CD14-positive monocyte (primary cell): ENCODE results near the gene THSD7A. TPM values are rescaled to one million over a fixed set of nuclear protein-coding genes. Genes with fewer than 3 reads are reported as not detected.

Experiments used
- DNase-seq, 3 donors: peaks; one replicate each; pipeline ENCODE4 v3.0.0-alpha.2; 2011 to 2022
- H2AFZ ChIP-seq: 2 replicates; pipeline ENCODE4 v1.6.0; 2012; ENCODE audit warnings: mild to moderate bottlenecking, low read depth, low read length, inconsistent platforms; ENCODE audit not compliant: insufficient read depth, poor library complexity, severe bottlenecking
- H3K27ac ChIP-seq, 2 donors: 1 replicate in 1 of 2; 2 replicates in 1 of 2; pipeline ENCODE4 v1.5.1; 2012 to 2013; ENCODE audit warnings: low read length in 2 of 2, control low read depth in 1 of 2, inconsistent platforms in 1 of 2, low read depth in 1 of 2, mild to moderate bottlenecking in 1 of 2
- H3K27me3 ChIP-seq, 2 donors: one replicate each; pipeline versions ENCODE4 v1.6.0 to v1.6.1; 2011 to 2013; ENCODE audit warnings: low read length in 2 of 2; ENCODE audit not compliant: control insufficient read depth in 2 of 2, insufficient read depth in 2 of 2
- H3K36me3 ChIP-seq, 2 donors: replicated peaks in 1 of 2; 1 replicate in 1 of 2; 2 replicates in 1 of 2; pipeline versions ENCODE4 v1.5.1 to v1.6.1; 2012 to 2013; ENCODE audit warnings: low read length in 2 of 2, control low read depth in 1 of 2, inconsistent platforms in 1 of 2, mild to moderate bottlenecking in 1 of 2; ENCODE audit not compliant: insufficient read depth in 2 of 2, control insufficient read depth in 1 of 2
- H3K4me1 ChIP-seq, 2 donors: 1 replicate in 1 of 2; 2 replicates in 1 of 2; pipeline versions ENCODE4 v1.5.1 to v1.6.1; 2012 to 2013; ENCODE audit warnings: low read length in 2 of 2, control low read depth in 1 of 2, inconsistent platforms in 1 of 2, mild to moderate bottlenecking in 1 of 2, moderate library complexity in 1 of 2; ENCODE audit not compliant: insufficient read depth in 2 of 2, control insufficient read depth in 1 of 2
- H3K4me2 ChIP-seq: replicated peaks from 2 replicates; pipeline ENCODE3; 2012; ENCODE audit warnings: low read length, moderate library complexity, mild to moderate bottlenecking; ENCODE audit not compliant: poor library complexity, severe bottlenecking; ENCODE audit errors: extremely low read depth
- H3K4me3 ChIP-seq, 3 experiments: fragments of 200-600 bp in 1 of 3; sonication (generic) in 1 of 3; replicated peaks in 1 of 3; 1 replicate in 2 of 3; 2 replicates in 1 of 3; pipeline ENCODE4 v1.5.1; 2011 to 2013; ENCODE audit warnings: low read length in 3 of 3, mild to moderate bottlenecking in 3 of 3, control low read depth in 2 of 3, low read depth in 2 of 3, inconsistent platforms in 1 of 3, moderate library complexity in 1 of 3
- H3K79me2 ChIP-seq: 2 replicates; pipeline ENCODE4 v1.6.0; 2012; ENCODE audit warnings: mild to moderate bottlenecking, control low read depth, inconsistent platforms, low read length, moderate library complexity; ENCODE audit not compliant: insufficient read depth
- H3K9ac ChIP-seq: 2 replicates; pipeline ENCODE4 v1.6.0; 2017; ENCODE audit warnings: low read length, mild to moderate bottlenecking; ENCODE audit not compliant: insufficient read depth, poor library complexity, severe bottlenecking
- H3K9me3 ChIP-seq, 2 donors: replicated peaks in 1 of 2; 1 replicate in 1 of 2; 2 replicates in 1 of 2; pipeline versions ENCODE4 v1.5.1 to v1.6.1; 2012 to 2013; ENCODE audit warnings: low read length in 2 of 2, control low read depth in 1 of 2; ENCODE audit not compliant: control insufficient read depth in 1 of 2, insufficient read depth in 1 of 2
- H4K20me1 ChIP-seq: 2 replicates; pipeline ENCODE4 v1.6.0; 2012; ENCODE audit warnings: mild to moderate bottlenecking, low read length, control low read depth, moderate library complexity; ENCODE audit not compliant: insufficient read depth
- H3K27ac Mint-ChIP-seq, 7 donors: one replicate each; pipeline ENCODE4 v1.8.0; 2020; ENCODE audit warnings: mild to moderate bottlenecking in 7 of 7, mixed read lengths in 7 of 7, moderate library complexity in 6 of 7, inconsistent platforms in 2 of 7
- H3K27me3 Mint-ChIP-seq, 3 donors: one replicate each; pipeline ENCODE4 v1.8.0; 2021 to 2022; ENCODE audit warnings: low read depth in 3 of 3, mild to moderate bottlenecking in 3 of 3, mixed read lengths in 3 of 3, moderate library complexity in 3 of 3, inconsistent platforms in 1 of 3
- H3K36me3 Mint-ChIP-seq, 2 donors: one replicate each; pipeline ENCODE4 v1.8.0; 2020; ENCODE audit warnings: mixed read lengths in 2 of 2, inconsistent platforms in 1 of 2, mild to moderate bottlenecking in 1 of 2
- H3K4me1 Mint-ChIP-seq: one replicate; pipeline ENCODE4 v1.8.0; 2020; ENCODE audit warnings: mild to moderate bottlenecking, mixed read lengths
- H3K4me3 Mint-ChIP-seq, 2 donors: one replicate each; pipeline ENCODE4 v1.8.0; 2020; ENCODE audit warnings: mild to moderate bottlenecking in 2 of 2, mixed read lengths in 2 of 2, moderate library complexity in 1 of 2
- H3K9me3 Mint-ChIP-seq, 7 donors: one replicate each; pipeline ENCODE4 v1.8.0; 2020 to 2022; ENCODE audit warnings: mixed read lengths in 7 of 7, mild to moderate bottlenecking in 6 of 7, moderate library complexity in 6 of 7, inconsistent platforms in 2 of 7
- CTCF ChIP-seq: fragments of 200-600 bp; IDR thresholded peaks from one replicate; pipeline ENCODE4 v1.8.0; 2022; ENCODE audit warnings: antibody characterized with exemption, mild to moderate bottlenecking
- WGBS: methylation state at CpG from one replicate; pipeline ENCODE4 v1.1.5; 2013; ENCODE audit warnings: missing lambda C conversion rate; ENCODE audit not compliant: insufficient coverage; 5-methylcytosine and 5-hydroxymethylcytosine counted together
- intact Hi-C, 2 donors: fragments of 100-400 bp; cut with micrococcal nuclease; formaldehyde crosslinking; loops; one replicate each; pipeline versions ENCODE4 v1.15.0 to v1.15.1; 2023
- polyA plus RNA-seq, 3 donors: library from polyadenylated mRNA; depleted of rRNA in 1 of 3; unstranded in 2 of 3; stranded (reverse) in 1 of 3; fragments of 300-500 nt in 2 of 3; fragments of >200 nt in 1 of 3; fragmentation: Illumina TruSeq in 2 of 3; gene quantifications; 1 replicate in 2 of 3; 2 replicates in 1 of 3; pipeline ENCODE4 v1.2.3, GENCODE V29; 2012 to 2021

Gene THSD7A
- polyA plus RNA-seq, 3 donors, result under 0.01 TPM; not detected in 2

DNA sequence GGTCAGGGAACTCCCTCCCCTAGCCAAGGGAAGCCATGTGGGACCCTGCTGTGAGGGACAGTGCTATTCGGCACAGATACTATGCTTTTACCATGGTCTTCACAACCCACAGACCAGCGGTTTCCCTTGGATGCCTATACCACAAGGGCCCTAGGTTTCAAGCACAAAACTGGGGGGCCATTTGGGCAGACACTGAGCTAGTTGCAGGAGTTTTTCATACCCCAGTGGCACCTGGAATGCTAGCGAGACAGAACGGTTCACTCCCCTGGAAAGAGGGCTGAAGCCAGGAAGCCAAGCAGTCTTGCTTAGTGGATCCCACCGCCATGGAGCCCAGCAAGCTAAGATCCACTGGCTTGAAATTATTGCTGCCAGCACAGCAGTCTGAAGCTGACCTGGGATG is 156.8 kb downstream of the THSD7A start:
- H3K27me3 ChIP-seq, result no peaks in the 10 kb centered on the region
- H3K27ac ChIP-seq, result no peak overlapping the region
- H3K4me1 ChIP-seq, result no peaks in the 10 kb centered on the region
- intact Hi-C loops, result no loop called here
- Mint-ChIP-seq H3K36me3 (no peaks in the 10 kb centered on the region), H3K4me3 (no peak overlapping the region), H3K27ac (no peak overlapping the region), H3K27me3 (no peaks in the 10 kb centered on the region), H3K9me3 (peaks cover 8 to 34% (median 20%) of the 10 kb centered on the region in 7 donors), H3K4me1 (no peaks in the 10 kb centered on the region)
- H3K36me3 ChIP-seq, result no peaks in the 10 kb centered on the region
- WGBS, result 95% methylated on average over 5 of the region's 5 CpGs
- no peak for TF ChIP-seq CTCF
- no peak overlapping the region for H3K4me2 ChIP-seq
- no peaks in the 10 kb centered on the region for H4K20me1 ChIP-seq
- no peak overlapping the region for H3K4me3 ChIP-seq
- no peak overlapping the region for H3K9ac ChIP-seq
- H3K79me2 ChIP-seq, result no peaks in the 10 kb centered on the region
- H3K9me3 ChIP-seq, result peaks cover 31% of the 10 kb centered on the region in 2 donors
- H2AFZ ChIP-seq, result no peak overlapping the region
- no peak for DNase-seq

DNA sequence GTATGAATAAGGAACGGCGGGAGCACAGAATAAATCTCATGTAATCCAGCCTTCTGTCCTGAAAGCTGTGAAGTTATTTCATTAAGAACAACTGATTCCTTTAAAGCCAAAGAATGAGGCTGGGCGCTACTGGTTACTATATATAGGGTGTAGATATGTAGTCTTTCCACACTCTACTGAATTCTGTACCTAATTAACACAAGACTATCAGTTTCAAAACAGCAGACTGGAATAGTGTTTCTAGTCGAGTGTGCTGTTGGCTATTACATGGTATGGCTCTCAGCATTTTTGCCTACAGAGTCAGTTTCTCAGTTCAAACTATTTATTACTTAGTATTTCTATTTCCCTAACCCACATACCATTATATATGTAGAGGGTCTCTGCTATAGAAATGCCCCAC is 163.3 kb downstream of the THSD7A start:
- DNase-seq, result no peak
- Mint-ChIP-seq H3K36me3 (no peaks in the 10 kb centered on the region), H3K4me3 (no peak overlapping the region), H3K9me3 (peaks cover 0 to 9% (median 3%) of the 10 kb centered on the region in 7 donors), H3K4me1 (no peaks in the 10 kb centered on the region), H3K27ac (no peak overlapping the region), H3K27me3 (no peaks in the 10 kb centered on the region)
- H3K9ac ChIP-seq, result no peak overlapping the region
- H3K9me3 ChIP-seq, result peaks cover 8 to 9% of the 10 kb centered on the region in 2 donors
- no peaks in the 10 kb centered on the region for H3K36me3 ChIP-seq
- no peaks in the 10 kb centered on the region for H3K27me3 ChIP-seq
- no peak for TF ChIP-seq CTCF
- H3K79me2 ChIP-seq, result no peaks in the 10 kb centered on the region
- H2AFZ ChIP-seq, result no peak overlapping the region
- no peaks in the 10 kb centered on the region for H4K20me1 ChIP-seq
- no CpG with 5 or more reads among the region's 4 CpGs for WGBS
- H3K4me3 ChIP-seq, result no peak overlapping the region
- H3K4me2 ChIP-seq, result no peak overlapping the region
- intact Hi-C loops, result no loop called here
- no peaks in the 10 kb centered on the region for H3K4me1 ChIP-seq
- no peak overlapping the region for H3K27ac ChIP-seq
